Kidney epithelial cell (primary cell): ENCODE results near the gene YOD1. TPM values are rescaled to one million over a fixed set of nuclear protein-coding genes. Genes with fewer than 3 reads are reported as not detected.
A peak's percentile ranks its signal among the peaks of the same experiment; 100 is the strongest.

Experiments
- DNase-seq: peaks from one replicate; pipeline ENCODE4 v3.0.0-alpha.2; 2010; ENCODE audit warnings: low read depth
- H3K27me3 ChIP-seq: 2 replicates; pipeline ENCODE4 v1.6.0; 2011; ENCODE audit warnings: low read length; ENCODE audit not compliant: control insufficient read depth, insufficient read depth
- H3K36me3 ChIP-seq: 2 replicates; pipeline ENCODE4 v1.5.1; 2011; ENCODE audit warnings: low read length; ENCODE audit not compliant: control insufficient read depth, insufficient read depth
- H3K4me3 ChIP-seq: 2 replicates; pipeline ENCODE4 v1.5.1; 2011; ENCODE audit warnings: low read depth, mild to moderate bottlenecking, control low read depth, low read length
- CTCF ChIP-seq: IDR thresholded peaks from 2 replicates; pipeline ENCODE4 v1.5.1; 2011; ENCODE audit warnings: mild to moderate bottlenecking, moderate library complexity, low read length, control low read depth, inconsistent platforms; ENCODE audit not compliant: insufficient read depth, poor library complexity, severe bottlenecking
- total RNA-seq: library from RNA; depleted of rRNA; stranded (reverse); fragments of >200 nt; gene quantifications from 2 replicates; pipeline ENCODE4 v1.2.3, GENCODE V29; 2015

Gene YOD1
- total RNA-seq, 1 donor from 2014 or later: 7.9 TPM

DNA sequence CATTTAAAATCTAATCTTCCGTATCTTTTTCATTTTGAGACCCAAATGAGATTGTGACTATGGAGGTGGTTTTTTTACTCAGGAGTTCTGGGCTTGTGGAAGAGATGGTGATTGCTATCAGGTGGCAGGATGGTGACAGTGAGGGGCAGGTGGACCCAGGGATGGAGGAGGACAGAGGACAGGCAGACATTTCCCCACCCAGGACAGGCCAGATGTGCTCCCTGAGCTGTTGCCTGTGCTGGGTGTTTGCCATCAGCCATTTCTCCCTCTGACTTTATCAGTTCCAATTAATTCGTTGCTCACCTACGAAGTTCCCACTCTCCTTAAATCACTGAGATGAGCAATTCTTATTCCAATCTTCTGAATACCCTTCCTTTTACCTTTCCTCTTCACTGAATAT lies 44.9 kb downstream of the YOD1 start:
- Histone ChIP-seq H3K27me3 (no peaks in the 10 kb centered on the region), H3K36me3 (no peaks in the 10 kb centered on the region), H3K4me3 (no peak overlapping the region)
- DNase-seq: no peak
- TF ChIP-seq CTCF: no peak

GRCh38 chr1:207004931-207005830 lies 45.8 kb downstream of the YOD1 start:
- H3K27me3 ChIP-seq: no peaks in the 10 kb centered on the region
- TF ChIP-seq CTCF: peak; percentile 71
- H3K36me3 ChIP-seq: no peaks in the 10 kb centered on the region
- no peak for DNase-seq
- H3K4me3 ChIP-seq: no peak overlapping the region

DNA sequence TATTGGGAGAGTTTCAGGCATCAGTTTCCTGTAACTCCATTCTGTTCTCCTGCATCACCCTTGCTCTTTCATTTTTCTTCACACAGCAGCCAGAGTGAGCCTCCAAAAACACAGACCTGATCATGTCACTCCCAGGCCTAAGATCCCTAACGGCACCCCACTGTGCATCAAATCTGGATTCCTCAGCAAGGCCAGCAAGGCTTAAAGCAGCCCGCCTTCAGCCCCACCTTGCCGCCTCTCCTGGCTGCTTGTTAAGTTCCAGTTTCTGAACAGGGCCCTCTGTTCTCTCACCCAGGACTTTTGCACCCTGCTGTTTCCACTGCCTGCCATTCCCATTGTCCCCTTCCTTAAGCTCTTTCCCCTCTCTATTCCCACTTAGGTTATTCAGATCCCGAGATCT lies 47.8 kb downstream of the YOD1 start:
- H3K36me3 ChIP-seq: no peaks in the 10 kb centered on the region
- H3K4me3 ChIP-seq: no peak overlapping the region
- no peak for TF ChIP-seq CTCF
- DNase-seq: no peak
- H3K27me3 ChIP-seq: no peaks in the 10 kb centered on the region

DNA sequence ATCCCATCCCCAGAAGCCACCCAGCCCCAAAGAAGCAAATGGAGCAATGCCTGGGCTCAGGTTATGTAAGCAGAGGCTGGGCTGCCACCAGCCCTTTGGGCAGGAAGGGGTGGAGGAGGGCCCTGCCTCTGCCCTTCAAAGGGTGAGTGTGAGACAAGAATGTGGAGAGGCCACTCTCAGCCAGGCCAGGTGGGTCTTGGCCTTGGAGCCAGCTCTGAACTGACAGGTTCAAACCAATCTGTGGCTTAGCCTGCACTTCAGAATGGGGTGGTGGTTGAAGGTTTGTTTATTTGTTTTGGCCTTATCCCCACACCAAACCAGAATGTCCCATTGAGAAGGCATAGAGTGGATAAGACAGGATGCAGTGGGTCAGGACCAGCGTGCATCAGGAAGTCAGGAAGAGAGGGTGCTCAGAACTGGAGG lies 48.3 kb downstream of the YOD1 start:
- no peak for DNase-seq
- H3K27me3 ChIP-seq: no peaks in the 10 kb centered on the region
- H3K36me3 ChIP-seq: no peaks in the 10 kb centered on the region
- no peak overlapping the region for H3K4me3 ChIP-seq
- TF ChIP-seq CTCF: no peak

GRCh38 chr1:207001492-207002245 lies 49.3 kb downstream of the YOD1 start:
- DNase-seq: no peak
- no peak overlapping the region for H3K4me3 ChIP-seq
- no peak for TF ChIP-seq CTCF

More at GRCh38 chr1:207001492-207002245, 49.3 kb downstream of the YOD1 start:
- Histone ChIP-seq H3K27me3 (no peaks in the 10 kb centered on the region), H3K36me3 (no peaks in the 10 kb centered on the region)
